ENCODE data around the gene SRPK1.

The SRPK1 gene

GRCh38 chr6:35907750-35908149, 13.1 kb downstream of the SRPK1 start:
- peaks cover 41% of the 10 kb centered on the region for H3K9me3 Mint-ChIP-seq

GRCh38 chr6:35906499-35906846, 14.4 kb downstream of the SRPK1 start:
- Mint-ChIP-seq H3K27me3 (ENCODE audit: low read depth) (no peaks in the 10 kb centered on the region), H3K4me3 (no peak overlapping the region), H3K27ac (peak overlapping the region in 1 of 3 experiments; percentile 34), H3K9me3 (peaks cover 33% of the 10 kb centered on the region), H3K4me1 (no peaks in the 10 kb centered on the region), H3K36me3 (ENCODE audit: low read depth) (peaks cover 59% of the 10 kb centered on the region)
- TF ChIP-seq CTCF (IDR thresholded peaks at IDR 0.05; ENCODE audit: unreplicated experiment in 3 of 3) = no peak

More at GRCh38 chr6:35907750-35908149, 13.1 kb downstream of the SRPK1 start:
- no peak for TF ChIP-seq CTCF (IDR thresholded peaks at IDR 0.05; ENCODE audit: unreplicated experiment in 3 of 3)
- Mint-ChIP-seq H3K36me3 (ENCODE audit: low read depth) (peaks cover 72% of the 10 kb centered on the region), H3K4me1 (no peaks in the 10 kb centered on the region), H3K27me3 (ENCODE audit: low read depth) (no peaks in the 10 kb centered on the region), H3K4me3 (no peak overlapping the region), H3K27ac (no peak overlapping the region)

- Mint-ChIP-seq H3K9me3 (peaks cover 30% of the 10 kb centered on the region), H3K27me3 (ENCODE audit: low read depth) (no peaks in the 10 kb centered on the region), H3K36me3 (ENCODE audit: low read depth) (peaks cover 54% of the 10 kb centered on the region), H3K4me3 (no peak overlapping the region), H3K27ac (peak overlapping the region in 1 of 3 experiments; percentile 34), H3K4me1 (no peaks in the 10 kb centered on the region)
- TF ChIP-seq CTCF (IDR thresholded peaks at IDR 0.05; ENCODE audit: unreplicated experiment in 3 of 3) = no peak
Measured at GRCh38 chr6:35905841-35906498, 14.9 kb downstream of the SRPK1 start.

- H3K27ac Mint-ChIP-seq = no peak overlapping the region
- no peaks in the 10 kb centered on the region for H3K4me1 Mint-ChIP-seq
- peaks cover 53% of the 10 kb centered on the region for H3K36me3 Mint-ChIP-seq (ENCODE audit: low read depth)
- H3K9me3 Mint-ChIP-seq = peaks cover 24% of the 10 kb centered on the region
- no peak for TF ChIP-seq CTCF (IDR thresholded peaks at IDR 0.05; ENCODE audit: unreplicated experiment in 3 of 3)
- no peaks in the 10 kb centered on the region for H3K27me3 Mint-ChIP-seq (ENCODE audit: low read depth)
- no peak overlapping the region for H3K4me3 Mint-ChIP-seq
Measured at GRCh38 chr6:35905141-35905785, 15.6 kb downstream of the SRPK1 start.

GRCh38 chr6:35903679-35904078, 17.2 kb downstream of the SRPK1 start:
- no peaks in the 10 kb centered on the region for H3K27me3 Mint-ChIP-seq (ENCODE audit: low read depth)
- TF ChIP-seq CTCF (IDR thresholded peaks at IDR 0.05; ENCODE audit: unreplicated experiment in 3 of 3) = no peak
- H3K27ac Mint-ChIP-seq = no peak overlapping the region
- H3K9me3 Mint-ChIP-seq = peaks cover 15% of the 10 kb centered on the region
- peaks cover 50% of the 10 kb centered on the region for H3K36me3 Mint-ChIP-seq (ENCODE audit: low read depth)
- H3K4me3 Mint-ChIP-seq = no peak overlapping the region
- H3K4me1 Mint-ChIP-seq = no peaks in the 10 kb centered on the region

GRCh38 chr6:35900448-35900847, 20.4 kb downstream of the SRPK1 start:
- Mint-ChIP-seq H3K4me3 (no peak overlapping the region), H3K4me1 (no peaks in the 10 kb centered on the region), H3K9me3 (peaks cover 6% of the 10 kb centered on the region), H3K27me3 (ENCODE audit: low read depth) (no peaks in the 10 kb centered on the region), H3K27ac (no peak overlapping the region), H3K36me3 (ENCODE audit: low read depth) (peaks cover 54% of the 10 kb centered on the region)
- TF ChIP-seq CTCF (IDR thresholded peaks at IDR 0.05; ENCODE audit: unreplicated experiment in 3 of 3) = no peak
